ENCODE measurements around the gene GRM1. TPM values are rescaled to one million over a fixed set of nuclear protein-coding genes. Genes with fewer than 3 reads are reported as not detected.

GRM1 gene
- total RNA-seq, 1 donor from 2014 or later, result 0.41 TPM

- TF ChIP-seq, protein P1, sequence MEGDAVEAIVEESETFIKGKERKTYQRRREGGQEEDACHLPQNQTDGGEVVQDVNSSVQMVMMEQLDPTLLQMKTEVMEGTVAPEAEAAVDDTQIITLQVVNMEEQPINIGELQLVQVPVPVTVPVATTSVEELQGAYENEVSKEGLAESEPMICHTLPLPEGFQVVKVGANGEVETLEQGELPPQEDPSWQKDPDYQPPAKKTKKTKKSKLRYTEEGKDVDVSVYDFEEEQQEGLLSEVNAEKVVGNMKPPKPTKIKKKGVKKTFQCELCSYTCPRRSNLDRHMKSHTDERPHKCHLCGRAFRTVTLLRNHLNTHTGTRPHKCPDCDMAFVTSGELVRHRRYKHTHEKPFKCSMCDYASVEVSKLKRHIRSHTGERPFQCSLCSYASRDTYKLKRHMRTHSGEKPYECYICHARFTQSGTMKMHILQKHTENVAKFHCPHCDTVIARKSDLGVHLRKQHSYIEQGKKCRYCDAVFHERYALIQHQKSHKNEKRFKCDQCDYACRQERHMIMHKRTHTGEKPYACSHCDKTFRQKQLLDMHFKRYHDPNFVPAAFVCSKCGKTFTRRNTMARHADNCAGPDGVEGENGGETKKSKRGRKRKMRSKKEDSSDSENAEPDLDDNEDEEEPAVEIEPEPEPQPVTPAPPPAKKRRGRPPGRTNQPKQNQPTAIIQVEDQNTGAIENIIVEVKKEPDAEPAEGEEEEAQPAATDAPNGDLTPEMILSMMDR (IDR thresholded peaks at IDR 0.05; ENCODE audit: unreplicated experiment), result no peak
- H3K4me3 Mint-ChIP-seq (ENCODE audit: low read depth), result no peak overlapping the region
- no peak for DNase-seq (ENCODE audit: low spot score, unreplicated experiment)
- H3K9me3 Mint-ChIP-seq (ENCODE audit: low read depth), result peaks cover 12% of the 10 kb centered on the region
- peaks cover under 1% of the 10 kb centered on the region for H3K36me3 Mint-ChIP-seq (ENCODE audit: insufficient read depth)
- H3K27ac Mint-ChIP-seq, result no peak overlapping the region
- no peaks in the 10 kb centered on the region for H3K27me3 Mint-ChIP-seq
- H3K4me1 Mint-ChIP-seq (ENCODE audit: low read depth), result peaks cover 1% of the 10 kb centered on the region
These were observed 254.0 kb downstream of the GRM1 start for GRCh38 chr6:146282837-146283236.

- Mint-ChIP-seq H3K4me3 (ENCODE audit: low read depth) (no peak overlapping the region), H3K27ac (no peak overlapping the region)
- TF ChIP-seq, protein P1 (IDR thresholded peaks at IDR 0.05; ENCODE audit: unreplicated experiment), result no peak
These were observed 255.4 kb downstream of the GRM1 start for GRCh38 chr6:146284311-146284710.

GRCh38 chr6:146286961-146287360, 258.1 kb downstream of the GRM1 start:
- H3K27me3 Mint-ChIP-seq, result no peaks in the 10 kb centered on the region
- H3K4me1 Mint-ChIP-seq (ENCODE audit: low read depth), result peaks cover 1% of the 10 kb centered on the region
- peaks cover 2% of the 10 kb centered on the region for H3K36me3 Mint-ChIP-seq (ENCODE audit: insufficient read depth)
- no peak for DNase-seq (ENCODE audit: low spot score, unreplicated experiment)
- H3K9me3 Mint-ChIP-seq (ENCODE audit: low read depth), result peaks cover 15% of the 10 kb centered on the region
- H3K4me3 Mint-ChIP-seq (ENCODE audit: low read depth), result no peak overlapping the region
- H3K27ac Mint-ChIP-seq, result no peak overlapping the region
- TF ChIP-seq, protein P1 (IDR thresholded peaks at IDR 0.05; ENCODE audit: unreplicated experiment), result no peak

More at GRCh38 chr6:146284311-146284710, 255.4 kb downstream of the GRM1 start:
- H3K27me3 Mint-ChIP-seq, result no peaks in the 10 kb centered on the region
- DNase-seq (ENCODE audit: low spot score, unreplicated experiment), result no peak
- peaks cover 1% of the 10 kb centered on the region for H3K4me1 Mint-ChIP-seq (ENCODE audit: low read depth)
- peaks cover 2% of the 10 kb centered on the region for H3K36me3 Mint-ChIP-seq (ENCODE audit: insufficient read depth)
- H3K9me3 Mint-ChIP-seq (ENCODE audit: low read depth), result peaks cover 15% of the 10 kb centered on the region

DNA sequence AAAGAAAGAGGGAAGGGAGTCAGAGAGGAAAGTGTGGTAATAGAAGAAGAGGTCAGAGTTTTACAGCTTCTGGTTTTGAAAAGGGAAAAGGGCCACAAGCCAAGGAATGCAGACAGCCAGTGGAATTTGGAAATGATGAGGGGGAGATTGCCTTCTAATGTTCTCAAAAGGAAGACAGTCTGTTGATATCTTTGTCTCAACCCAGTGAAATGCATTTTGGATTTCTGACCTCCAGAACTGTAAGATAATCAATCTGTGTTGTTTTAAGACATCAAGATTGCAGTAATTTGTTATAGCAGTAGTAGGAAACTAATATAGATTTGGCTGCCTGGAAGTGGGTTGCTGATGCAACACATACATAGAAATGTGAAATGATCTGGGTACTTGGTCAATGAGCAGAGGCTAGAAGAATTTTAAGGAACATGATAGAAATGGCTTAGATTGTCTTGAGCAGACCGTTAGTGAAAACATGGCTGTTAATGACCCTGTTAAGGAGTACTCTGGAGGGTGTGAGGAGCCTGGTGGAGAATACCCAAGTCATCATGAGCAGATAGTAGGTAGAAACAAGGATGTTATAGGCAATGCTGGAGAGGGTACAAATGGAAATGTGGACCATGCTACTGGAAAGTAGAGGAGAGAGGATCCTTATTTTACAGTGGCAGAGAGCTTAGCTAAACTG, 259.0 kb downstream of the GRM1 start:
- Mint-ChIP-seq H3K27ac (no peak overlapping the region), H3K4me3 (ENCODE audit: low read depth) (no peak overlapping the region), H3K27me3 (no peaks in the 10 kb centered on the region), H3K36me3 (ENCODE audit: insufficient read depth) (peaks cover 2% of the 10 kb centered on the region), H3K4me1 (ENCODE audit: low read depth) (peaks cover 1% of the 10 kb centered on the region), H3K9me3 (ENCODE audit: low read depth) (peaks cover 19% of the 10 kb centered on the region)
- DNase-seq (ENCODE audit: low spot score, unreplicated experiment), result no peak
- TF ChIP-seq, protein P1 (IDR thresholded peaks at IDR 0.05; ENCODE audit: unreplicated experiment), result no peak

DNA sequence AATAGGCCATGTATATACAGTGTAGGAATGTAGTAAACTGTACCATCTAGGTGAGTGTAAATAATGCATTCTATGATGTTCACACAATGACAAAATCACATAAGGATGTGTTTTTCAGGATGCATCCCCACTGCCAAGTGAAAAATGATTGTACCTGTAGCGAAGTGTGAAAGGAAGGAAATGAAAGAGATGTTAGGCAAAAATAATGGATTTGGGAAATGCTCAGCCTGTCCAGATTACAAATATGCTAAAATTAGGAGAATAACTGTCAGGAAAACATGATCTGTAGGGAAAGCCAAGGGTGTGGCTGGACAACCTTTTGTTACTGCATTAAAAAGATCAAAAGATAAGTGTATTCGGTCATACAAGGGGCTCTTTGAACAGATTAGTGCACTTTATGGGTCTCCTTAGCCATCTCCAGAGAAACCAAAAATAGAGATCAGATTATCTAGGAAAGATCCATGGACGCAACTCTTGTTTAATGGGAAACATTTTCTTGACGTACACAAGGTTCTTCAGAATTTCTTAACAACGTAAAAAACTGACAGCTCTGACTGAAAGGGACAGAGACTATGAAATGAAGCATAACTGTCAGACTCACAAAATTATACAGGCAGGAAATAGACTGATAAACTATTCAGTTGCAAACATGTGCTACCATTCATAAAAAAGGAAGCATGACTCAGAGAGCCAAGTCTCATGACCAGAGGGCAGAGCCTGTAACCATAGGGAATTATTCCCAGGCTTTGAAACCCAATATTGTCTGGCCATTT, 261.1 kb downstream of the GRM1 start:
- peaks cover 2% of the 10 kb centered on the region for H3K36me3 Mint-ChIP-seq (ENCODE audit: insufficient read depth)
- H3K27me3 Mint-ChIP-seq, result no peaks in the 10 kb centered on the region
- no peak overlapping the region for H3K27ac Mint-ChIP-seq
- DNase-seq (ENCODE audit: low spot score, unreplicated experiment), result no peak
- H3K4me3 Mint-ChIP-seq (ENCODE audit: low read depth), result no peak overlapping the region
- H3K9me3 Mint-ChIP-seq (ENCODE audit: low read depth), result peaks cover 16% of the 10 kb centered on the region
- peaks cover 1% of the 10 kb centered on the region for H3K4me1 Mint-ChIP-seq (ENCODE audit: low read depth)
- TF ChIP-seq, protein P1 (IDR thresholded peaks at IDR 0.05; ENCODE audit: unreplicated experiment), result no peak

All from progenitor cell of endocrine pancreas (in vitro differentiated cells).